ENCODE measurements around the gene ENHO.

DNA sequence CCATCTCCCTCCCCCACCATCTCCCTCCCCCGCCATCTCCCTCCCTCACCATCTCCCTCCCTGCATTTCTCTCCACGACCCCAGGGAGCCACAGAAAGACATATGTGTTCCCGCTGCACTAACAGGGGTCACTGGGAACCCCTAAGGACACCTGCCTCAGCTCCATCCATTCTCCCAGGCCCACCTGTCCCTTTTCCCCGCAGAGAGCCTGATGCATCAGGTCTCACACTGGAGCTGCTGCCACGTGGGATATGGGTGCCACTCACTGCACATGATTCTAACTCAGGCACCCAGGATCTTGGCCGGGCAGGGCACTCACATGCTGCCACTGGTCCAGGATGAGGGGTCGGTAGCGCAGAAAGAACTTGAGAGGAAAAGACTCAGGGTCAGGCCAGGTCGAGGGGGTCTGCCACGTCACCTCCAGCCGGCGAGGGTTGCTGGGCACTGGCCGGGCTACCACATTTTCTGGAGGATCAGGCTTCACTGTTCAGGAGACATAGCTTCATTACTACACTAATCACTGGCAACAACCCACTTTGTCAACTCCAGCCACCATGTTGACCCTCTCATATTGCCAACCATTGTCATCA lies 33.2 kb upstream of the ENHO start:
- TF ChIP-seq, protein P1, sequence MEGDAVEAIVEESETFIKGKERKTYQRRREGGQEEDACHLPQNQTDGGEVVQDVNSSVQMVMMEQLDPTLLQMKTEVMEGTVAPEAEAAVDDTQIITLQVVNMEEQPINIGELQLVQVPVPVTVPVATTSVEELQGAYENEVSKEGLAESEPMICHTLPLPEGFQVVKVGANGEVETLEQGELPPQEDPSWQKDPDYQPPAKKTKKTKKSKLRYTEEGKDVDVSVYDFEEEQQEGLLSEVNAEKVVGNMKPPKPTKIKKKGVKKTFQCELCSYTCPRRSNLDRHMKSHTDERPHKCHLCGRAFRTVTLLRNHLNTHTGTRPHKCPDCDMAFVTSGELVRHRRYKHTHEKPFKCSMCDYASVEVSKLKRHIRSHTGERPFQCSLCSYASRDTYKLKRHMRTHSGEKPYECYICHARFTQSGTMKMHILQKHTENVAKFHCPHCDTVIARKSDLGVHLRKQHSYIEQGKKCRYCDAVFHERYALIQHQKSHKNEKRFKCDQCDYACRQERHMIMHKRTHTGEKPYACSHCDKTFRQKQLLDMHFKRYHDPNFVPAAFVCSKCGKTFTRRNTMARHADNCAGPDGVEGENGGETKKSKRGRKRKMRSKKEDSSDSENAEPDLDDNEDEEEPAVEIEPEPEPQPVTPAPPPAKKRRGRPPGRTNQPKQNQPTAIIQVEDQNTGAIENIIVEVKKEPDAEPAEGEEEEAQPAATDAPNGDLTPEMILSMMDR (conservative IDR thresholded peaks at IDR 0.05 in 1 of 2, IDR thresholded peaks at IDR 0.05 in 1 of 2; ENCODE audit: extremely low read depth in 1 of 2, insufficient read depth in 1 of 2, low read depth in 1 of 2, low read length in 2 of 2), result no peak
- no peak for TF ChIP-seq EZH2 (IDR thresholded peaks at IDR 0.05; ENCODE audit: borderline replicate concordance, low read length)

Measured in mammary epithelial cell (primary cell).